DMS53 treated with DMSO at 0.1 percent for 48 hours (cell line): Measurements from ENCODE around the gene SRCAP.

Experiments used
- DNase-seq: peaks from one replicate; lab custom pipeline; 2025; ENCODE audit not compliant: unreplicated experiment; lab: John Stamatoyannopoulos, UW

SRCAP gene

GRCh38 chr16:30698816-30699614 lies at the start of gene SRCAP:
SRCAP (plus strand) TSS chr16:30699171; CDS start chr16:30700825, 1,654 bp downstream.
- peak; percentile 33 for DNase-seq

- no peak for DNase-seq
Measured at GRCh38 chr16:30649725-30650368, 49.1 kb upstream of the SRCAP start.

- peak; percentile 92 for DNase-seq
Measured at GRCh38 chr16:30650369-30651123, 48.4 kb upstream of the SRCAP start, which contains the start of gene PRR14. PRR14 (plus strand) TSS chr16:30650960; CDS start chr16:30651646, 686 bp downstream.

- peak; percentile 30 for DNase-seq
Measured at GRCh38 chr16:30651124-30652004, 47.6 kb upstream of the SRCAP start.

GRCh38 chr16:30652005-30652296 lies 47.0 kb upstream of the SRCAP start:
- DNase-seq = no peak

GRCh38 chr16:30652718-30653117 lies 46.3 kb upstream of the SRCAP start:
- DNase-seq = no peak

GRCh38 chr16:30654856-30655255 lies 44.1 kb upstream of the SRCAP start:
- DNase-seq = no peak

DNA sequence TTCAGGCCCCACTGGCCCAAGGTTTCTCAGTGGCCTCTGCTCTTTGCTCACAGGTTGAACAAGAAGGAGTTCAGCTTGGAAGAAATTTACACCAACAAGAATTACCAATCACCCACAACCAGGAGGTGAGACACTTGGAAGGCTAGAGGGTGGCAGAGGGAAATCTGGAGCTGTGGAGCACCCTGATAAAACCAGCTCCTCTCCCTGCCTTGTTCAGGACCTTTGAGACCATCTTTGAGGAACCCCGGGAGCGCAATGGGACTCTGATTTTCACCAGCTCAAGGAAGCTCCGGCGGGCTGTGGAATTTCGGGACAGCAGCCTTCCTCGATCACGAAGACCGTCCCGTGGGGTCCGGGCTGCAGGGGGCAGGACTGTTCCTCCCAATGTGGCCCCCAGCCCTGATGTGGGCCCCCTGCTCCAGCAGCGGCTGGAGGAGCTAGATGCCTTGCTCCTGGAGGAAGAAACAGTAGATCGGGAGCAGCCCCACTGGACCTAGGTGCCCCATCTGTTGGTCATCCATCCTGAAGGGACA lies 43.1 kb upstream of the SRCAP start:
- no peak for DNase-seq

GRCh38 chr16:30656388-30656787 lies 42.6 kb upstream of the SRCAP start:
- DNase-seq = no peak

DNA sequence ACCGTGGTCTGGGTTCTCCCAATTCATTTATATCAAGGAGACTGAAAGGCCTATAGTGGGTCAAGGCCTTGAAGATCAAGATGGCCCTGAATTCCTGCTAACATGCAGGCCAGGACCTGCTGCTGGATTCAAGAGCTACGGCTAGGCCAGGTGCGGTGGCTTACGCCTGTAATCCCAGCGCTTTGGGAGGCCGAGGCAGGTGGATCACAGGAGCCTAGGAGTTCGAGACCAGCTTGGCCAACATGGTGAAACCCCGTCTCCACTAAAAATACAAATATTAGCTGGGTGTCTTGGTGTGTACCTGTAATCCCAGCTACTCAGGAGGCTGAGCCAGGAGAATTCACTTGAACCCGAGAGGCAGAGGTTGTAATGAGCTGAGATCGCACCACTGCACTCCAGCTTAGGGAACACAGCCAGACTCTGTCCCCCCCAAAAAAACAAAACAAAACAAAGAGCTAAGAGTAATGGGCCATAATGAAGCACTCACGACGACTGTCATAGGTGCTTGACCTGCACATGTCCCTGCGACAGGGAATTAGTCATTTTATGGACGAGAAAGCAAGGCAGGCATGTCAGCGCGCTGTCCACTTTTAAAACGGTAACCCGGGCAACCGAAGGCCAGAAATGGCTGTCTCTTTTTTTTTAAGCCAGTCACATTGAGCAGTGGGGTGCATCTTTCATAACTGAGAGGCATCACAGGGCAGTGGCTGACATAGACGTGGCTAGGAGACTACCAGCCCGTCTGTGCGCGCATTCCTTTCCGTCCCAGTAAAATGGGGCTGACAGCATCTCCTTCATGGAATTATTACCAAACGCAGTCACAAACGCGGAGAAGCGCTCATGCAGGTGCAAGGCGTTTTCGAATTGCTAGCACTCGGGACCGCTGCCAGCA lies 41.8 kb upstream of the SRCAP start:
- DNase-seq = peak; percentile 68

- peak; percentile 97 for DNase-seq
Measured at GRCh38 chr16:30657866-30658730, 40.9 kb upstream of the SRCAP start, which contains the start of gene FBRS. FBRS (plus strand) TSS chr16:30658431; CDS start chr16:30659519, 1,088 bp downstream.

DNA sequence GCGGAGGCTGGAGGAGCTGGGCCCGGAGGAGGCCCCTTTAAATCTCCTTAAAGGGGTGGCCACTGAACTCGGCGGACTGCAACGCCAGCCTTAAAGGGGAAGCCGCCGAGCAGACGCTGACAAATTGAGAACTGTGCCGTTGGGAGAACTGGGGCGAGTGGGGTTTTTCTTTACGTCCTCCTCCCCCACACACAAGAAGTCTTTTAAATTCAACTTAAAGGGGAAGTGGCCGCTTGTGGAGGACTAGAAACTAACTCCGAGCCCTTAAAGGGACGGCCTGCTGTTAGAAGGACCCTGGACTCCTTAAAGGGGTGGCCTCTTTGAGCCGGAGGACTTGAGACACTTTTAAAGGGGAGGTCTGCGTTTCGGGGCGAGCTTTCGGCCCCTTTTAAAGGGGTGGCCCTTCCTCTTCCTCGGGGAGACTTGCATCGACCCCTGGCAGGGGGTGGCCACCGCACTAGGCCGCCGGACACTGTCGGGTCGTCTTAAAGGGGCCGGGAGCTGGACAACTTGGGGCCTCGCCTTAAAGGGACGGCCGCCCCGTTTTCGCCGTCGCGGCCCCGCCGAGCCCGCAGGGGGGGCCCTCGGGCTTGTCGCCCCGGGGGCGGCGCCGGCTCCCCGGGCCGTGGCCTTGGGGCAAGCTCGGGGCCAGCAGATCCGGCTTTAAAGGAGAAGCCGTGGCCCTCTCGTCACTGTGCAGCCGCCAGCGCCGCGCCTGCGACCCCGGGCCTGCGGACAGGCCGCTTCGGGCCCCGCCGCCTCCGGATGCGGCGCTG lies 40.1 kb upstream of the SRCAP start:
- DNase-seq = peak; percentile 93

- no peak for DNase-seq
Measured at GRCh38 chr16:30659507-30660423, 39.2 kb upstream of the SRCAP start.

- no peak for DNase-seq
Measured at GRCh38 chr16:30660424-30661261, 38.3 kb upstream of the SRCAP start.

- DNase-seq = no peak
Measured at GRCh38 chr16:30662449-30662848, 36.5 kb upstream of the SRCAP start.

- DNase-seq = no peak
Measured at GRCh38 chr16:30663038-30663437, 35.9 kb upstream of the SRCAP start.
